VCaP (cell line): ENCODE results near the gene MGRN1.

Experiments used
- H3K27ac ChIP-seq: fragments of 450-650 bp; 2 replicates; pipeline ENCODE4 v1.5.1; 2017
- CTCF ChIP-seq: fragments of 450-650 bp; conservative IDR thresholded peaks from 2 replicates; pipeline ENCODE4 v1.5.1; 2017; ENCODE audit warnings: mild to moderate bottlenecking, moderate library complexity

MGRN1 gene

GRCh38 chr16:4624015-4624826 is at the start of gene MGRN1:
MGRN1 (plus strand) TSS chr16:4624826; CDS start chr16:4624961, 135 bp downstream.
- peak within 1 kb of the TSS; percentile 86 for H3K27ac ChIP-seq
- peak; percentile 87 for TF ChIP-seq CTCF

- H3K27ac ChIP-seq: no peak overlapping the region
- TF ChIP-seq CTCF: no peak
These were observed 49.5 kb upstream of the MGRN1 start for GRCh38 chr16:4574919-4575705.

GRCh38 chr16:4576008-4576407 is 48.6 kb upstream of the MGRN1 start:
- H3K27ac ChIP-seq: no peak overlapping the region
- no peak for TF ChIP-seq CTCF

GRCh38 chr16:4578961-4579530 is 45.6 kb upstream of the MGRN1 start:
- no peak overlapping the region for H3K27ac ChIP-seq
- TF ChIP-seq CTCF: no peak

GRCh38 chr16:4580250-4580649 is 44.4 kb upstream of the MGRN1 start:
- no peak for TF ChIP-seq CTCF
- no peak overlapping the region for H3K27ac ChIP-seq

GRCh38 chr16:4583906-4584305 is 40.7 kb upstream of the MGRN1 start:
- no peak for TF ChIP-seq CTCF

GRCh38 chr16:4586291-4586690 is 38.3 kb upstream of the MGRN1 start:
- TF ChIP-seq CTCF: no peak

More at GRCh38 chr16:4583906-4584305, 40.7 kb upstream of the MGRN1 start:
- no peak overlapping the region for H3K27ac ChIP-seq

More at GRCh38 chr16:4586291-4586690, 38.3 kb upstream of the MGRN1 start:
- H3K27ac ChIP-seq: no peak overlapping the region
